Neuronal stem cell (in vitro differentiated cells): ENCODE results near the gene SAMD3.

Experiments
- DNase-seq: peaks from one replicate; pipeline ENCODE4 v3.0.0-alpha.2; 2013; ENCODE audit warnings: low spot score
- H2AFZ ChIP-seq: one replicate; pipeline ENCODE4 v1.6.1; 2013; ENCODE audit warnings: mild to moderate bottlenecking, low read length, inconsistent platforms
- H2AK5ac ChIP-seq: 2 replicates; pipeline ENCODE4 v1.6.1; 2013; ENCODE audit warnings: low read depth, mild to moderate bottlenecking, inconsistent platforms, low read length, moderate library complexity, mixed read lengths
- H2BK120ac ChIP-seq: 2 replicates; pipeline ENCODE4 v1.6.1; 2013; ENCODE audit warnings: low read depth, mild to moderate bottlenecking, inconsistent platforms, low read length, moderate library complexity, mixed read lengths
- H2BK12ac ChIP-seq: one replicate; pipeline ENCODE4 v1.6.1; 2013; ENCODE audit warnings: low read length, inconsistent platforms
- H2BK15ac ChIP-seq: 2 replicates; pipeline ENCODE4 v1.6.1; 2013; ENCODE audit warnings: mild to moderate bottlenecking, low read length, inconsistent platforms, mixed read lengths
- H2BK5ac ChIP-seq: one replicate; pipeline ENCODE4 v1.6.1; 2013; ENCODE audit warnings: inconsistent platforms, mild to moderate bottlenecking, low read length, moderate library complexity
- H3K14ac ChIP-seq: one replicate; pipeline ENCODE4 v1.6.1; 2013; ENCODE audit warnings: low read length, inconsistent platforms
- H3K18ac ChIP-seq: 2 replicates; pipeline ENCODE4 v1.6.1; 2013; ENCODE audit warnings: low read length, inconsistent platforms
- H3K23ac ChIP-seq: 2 replicates; pipeline ENCODE4 v1.6.1; 2013; ENCODE audit warnings: low read depth, mild to moderate bottlenecking, mixed read lengths, low read length, inconsistent platforms; ENCODE audit not compliant: poor library complexity
- H3K27ac ChIP-seq: replicated peaks from 3 replicates; pipeline ENCODE4 v1.5.1; 2013; ENCODE audit warnings: low read length, inconsistent platforms
- H3K27me3 ChIP-seq, 3 experiments: 2 replicates each; pipeline ENCODE4 v1.6.1; 2013; ENCODE audit warnings: low read length in 3 of 3, mild to moderate bottlenecking in 2 of 3, inconsistent platforms in 1 of 3, low read depth in 1 of 3, mixed read lengths in 1 of 3, moderate library complexity in 1 of 3; ENCODE audit not compliant: control insufficient read depth in 3 of 3, insufficient read depth in 3 of 3
- H3K36me3 ChIP-seq, 2 donors: replicated peaks in 1 of 2; 2 replicates each; pipeline ENCODE4 v1.6.1; 2013; ENCODE audit warnings: low read length in 2 of 2; ENCODE audit not compliant: control insufficient read depth in 2 of 2, insufficient read depth in 2 of 2
- H3K4ac ChIP-seq: 2 replicates; pipeline ENCODE4 v1.6.1; 2013; ENCODE audit warnings: inconsistent platforms, mild to moderate bottlenecking, low read length, moderate library complexity
- H3K4me1 ChIP-seq, 2 donors: 1 replicate in 1 of 2; 2 replicates in 1 of 2; pipeline ENCODE4 v1.6.1; 2013; ENCODE audit warnings: low read length in 2 of 2, low read depth in 1 of 2; ENCODE audit not compliant: control insufficient read depth in 2 of 2, insufficient read depth in 1 of 2
- H3K4me2 ChIP-seq: one replicate; pipeline ENCODE4 v1.6.1; 2013; ENCODE audit warnings: mild to moderate bottlenecking, low read length, inconsistent platforms; ENCODE audit not compliant: insufficient read depth, poor library complexity, severe bottlenecking
- H3K4me3 ChIP-seq, 2 donors: 2 replicates each; pipeline ENCODE4 v1.5.1; 2013; ENCODE audit warnings: low read length in 2 of 2, mild to moderate bottlenecking in 2 of 2, inconsistent platforms in 1 of 2, moderate library complexity in 1 of 2
- H3K79me1 ChIP-seq: one replicate; pipeline ENCODE4 v1.6.1; 2013; ENCODE audit warnings: low read depth, mild to moderate bottlenecking, inconsistent platforms, low read length, moderate library complexity
- H3K9ac ChIP-seq: one replicate; pipeline ENCODE4 v1.6.1; 2013; ENCODE audit warnings: mild to moderate bottlenecking, low read depth, low read length, inconsistent platforms; ENCODE audit not compliant: poor library complexity
- H3K9me3 ChIP-seq, 2 donors: replicated peaks in 1 of 2; 2 replicates each; pipeline versions ENCODE3 to v1.6.1; 2013; ENCODE audit warnings: low read length in 2 of 2, mild to moderate bottlenecking in 2 of 2, inconsistent platforms in 1 of 2, low read depth in 1 of 2, mixed read lengths in 1 of 2, moderate library complexity in 1 of 2; ENCODE audit not compliant: control insufficient read depth in 2 of 2, insufficient read depth in 1 of 2
- H4K8ac ChIP-seq: one replicate; pipeline ENCODE4 v1.6.1; 2013; ENCODE audit warnings: low read depth, mild to moderate bottlenecking, inconsistent platforms, low read length, moderate library complexity
- H4K91ac ChIP-seq: one replicate; pipeline ENCODE4 v1.6.1; 2013; ENCODE audit warnings: low read length, low read depth, mild to moderate bottlenecking, inconsistent platforms; ENCODE audit not compliant: poor library complexity
- WGBS, 2 donors: extraction: QIAGEN DNeasy Blood & Tissue Kit; methylation state at CpG; one replicate each; pipeline ENCODE4 v1.1.7; 2013; ENCODE audit warnings: missing lambda C conversion rate in 2 of 2, mixed read lengths in 1 of 2; ENCODE audit not compliant: insufficient read length in 2 of 2, insufficient replicate concordance in 1 of 2; ENCODE audit errors: extremely low coverage in 2 of 2; 5-methylcytosine and 5-hydroxymethylcytosine counted together

Gene SAMD3

GRCh38 chr6:130161683-130162404 lies 60.9 kb downstream of the SAMD3 start:
- H4K91ac ChIP-seq = no peak overlapping the region
- no peak overlapping the region for H3K9ac ChIP-seq
- H3K14ac ChIP-seq = no peak overlapping the region
- H3K4me1 ChIP-seq = peaks cover 0 to 5% of the 10 kb centered on the region in 2 donors
- H3K27me3 ChIP-seq = no peaks in the 10 kb centered on the region
- H3K4ac ChIP-seq = no peak overlapping the region
- H3K36me3 ChIP-seq = no peaks in the 10 kb centered on the region
- H2BK12ac ChIP-seq = no peak overlapping the region
- no peak overlapping the region for H2AK5ac ChIP-seq
- no peak for DNase-seq
- no peak overlapping the region for H2BK120ac ChIP-seq
- H4K8ac ChIP-seq = no peak overlapping the region
- no peak overlapping the region for H2BK5ac ChIP-seq
- no peak overlapping the region for H3K4me3 ChIP-seq
- H3K23ac ChIP-seq = no peak overlapping the region
- peaks cover 0 to 9% of the 10 kb centered on the region in 2 donors for H3K9me3 ChIP-seq
- peak overlapping the region; percentile 47 for H2AFZ ChIP-seq
- no peak overlapping the region for H2BK15ac ChIP-seq
- H3K18ac ChIP-seq = no peak overlapping the region
- WGBS, 2 donors = no CpG with 5 or more reads among the region's 6 CpGs
- H3K79me1 ChIP-seq = no peaks in the 10 kb centered on the region
- no peak overlapping the region for H3K4me2 ChIP-seq
- no peak overlapping the region for H3K27ac ChIP-seq

- H3K9ac ChIP-seq = no peak overlapping the region
- H3K23ac ChIP-seq = no peak overlapping the region
- WGBS, 2 donors = no CpG with 5 or more reads among the region's 3 CpGs
Observed at GRCh38 chr6:130159956-130160355, 62.8 kb downstream of the SAMD3 start.

GRCh38 chr6:130158548-130158947 lies 64.2 kb downstream of the SAMD3 start:
- Histone ChIP-seq H3K4me3 (no peak overlapping the region), H3K4me2 (no peak overlapping the region), H3K9ac (no peak overlapping the region), H3K27ac (no peak overlapping the region), H3K4ac (no peak overlapping the region), H2BK5ac (no peak overlapping the region), H3K36me3 (no peaks in the 10 kb centered on the region), H3K27me3 (no peaks in the 10 kb centered on the region), H2BK120ac (no peak overlapping the region), H2BK12ac (no peak overlapping the region), H2BK15ac (no peak overlapping the region), H2AK5ac (no peak overlapping the region), H3K23ac (no peak overlapping the region), H2AFZ (no peak overlapping the region), H3K14ac (no peak overlapping the region), H3K79me1 (no peaks in the 10 kb centered on the region), H3K18ac (no peak overlapping the region), H3K9me3 (peaks cover 0 to 9% of the 10 kb centered on the region in 2 donors), H4K8ac (no peak overlapping the region), H4K91ac (no peak overlapping the region), H3K4me1 (peaks cover 0 to 5% of the 10 kb centered on the region in 2 donors)
- DNase-seq = no peak
- no CpG with 5 or more reads among the region's 4 CpGs for WGBS, 2 donors

More at GRCh38 chr6:130159956-130160355, 62.8 kb downstream of the SAMD3 start:
- H2AFZ ChIP-seq = no peak overlapping the region
- no peak overlapping the region for H4K8ac ChIP-seq
- no peak overlapping the region for H2BK15ac ChIP-seq
- H3K27ac ChIP-seq = no peak overlapping the region
- no peaks in the 10 kb centered on the region for H3K27me3 ChIP-seq
- H3K4me3 ChIP-seq = no peak overlapping the region
- no peak overlapping the region for H2AK5ac ChIP-seq
- no peak overlapping the region for H2BK12ac ChIP-seq
- no peak overlapping the region for H3K4ac ChIP-seq
- peaks cover 0 to 9% of the 10 kb centered on the region in 2 donors for H3K9me3 ChIP-seq
- no peak overlapping the region for H2BK120ac ChIP-seq
- no peak overlapping the region for H3K4me2 ChIP-seq
- no peak for DNase-seq
- H3K18ac ChIP-seq = no peak overlapping the region
- no peaks in the 10 kb centered on the region for H3K79me1 ChIP-seq
- no peak overlapping the region for H3K14ac ChIP-seq
- no peaks in the 10 kb centered on the region for H3K36me3 ChIP-seq
- no peak overlapping the region for H4K91ac ChIP-seq
- peaks cover 0 to 5% of the 10 kb centered on the region in 2 donors for H3K4me1 ChIP-seq
- no peak overlapping the region for H2BK5ac ChIP-seq

- H2BK12ac ChIP-seq = no peak overlapping the region
- H3K4me2 ChIP-seq = no peak overlapping the region
- no peak overlapping the region for H3K4ac ChIP-seq
- H3K27ac ChIP-seq = no peak overlapping the region
- no peak overlapping the region for H3K23ac ChIP-seq
- no peaks in the 10 kb centered on the region for H3K27me3 ChIP-seq
- no peak overlapping the region for H3K18ac ChIP-seq
- H3K9me3 ChIP-seq = peaks cover 0 to 9% of the 10 kb centered on the region in 2 donors
- no peaks in the 10 kb centered on the region for H3K79me1 ChIP-seq
- no CpG with 5 or more reads among the region's 2 CpGs for WGBS, 2 donors
- H2AK5ac ChIP-seq = no peak overlapping the region
- H2BK5ac ChIP-seq = no peak overlapping the region
- H3K14ac ChIP-seq = no peak overlapping the region
- H2AFZ ChIP-seq = no peak overlapping the region
- H3K36me3 ChIP-seq = no peaks in the 10 kb centered on the region
- no peak overlapping the region for H4K91ac ChIP-seq
- H3K4me3 ChIP-seq = no peak overlapping the region
- no peak overlapping the region for H3K9ac ChIP-seq
- DNase-seq = no peak
- H2BK120ac ChIP-seq = no peak overlapping the region
- H4K8ac ChIP-seq = no peak overlapping the region
- H2BK15ac ChIP-seq = no peak overlapping the region
- H3K4me1 ChIP-seq = peaks cover 0 to under 1% of the 10 kb centered on the region in 2 donors
Observed at GRCh38 chr6:130158056-130158455, 64.7 kb downstream of the SAMD3 start.
